GM15510 (cell line): ENCODE measurements around the gene CDRT15.

ENCODE experiments used
- POLR2A ChIP-seq: IDR thresholded peaks from 3 replicates; pipeline ENCODE4 v1.6.1; 2011; ENCODE audit warnings: borderline replicate concordance; ENCODE audit not compliant: insufficient read length; ENCODE audit errors: extremely low read depth

Gene CDRT15

DNA sequence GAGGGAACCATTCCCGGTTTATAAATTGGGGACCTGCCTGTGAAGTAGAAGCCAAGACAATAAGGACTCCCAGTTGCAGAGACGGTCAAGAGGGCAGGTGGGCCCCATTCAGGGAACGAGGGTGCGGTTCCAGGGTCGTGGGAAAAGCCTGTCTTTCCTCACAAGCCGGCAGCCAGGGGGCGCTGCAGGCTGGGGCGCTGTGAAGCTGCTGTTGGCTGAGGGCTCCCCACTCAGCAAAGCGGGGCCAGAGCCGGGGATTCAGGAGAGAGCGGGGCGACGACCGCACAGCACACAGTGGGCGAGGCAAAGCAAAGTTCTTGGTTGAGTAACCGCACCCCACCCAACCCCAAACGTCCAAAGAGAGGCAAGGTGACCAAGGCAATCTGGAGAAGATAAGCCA, 24.9 kb downstream of the CDRT15 start:
- TF ChIP-seq POLR2A: no peak

DNA sequence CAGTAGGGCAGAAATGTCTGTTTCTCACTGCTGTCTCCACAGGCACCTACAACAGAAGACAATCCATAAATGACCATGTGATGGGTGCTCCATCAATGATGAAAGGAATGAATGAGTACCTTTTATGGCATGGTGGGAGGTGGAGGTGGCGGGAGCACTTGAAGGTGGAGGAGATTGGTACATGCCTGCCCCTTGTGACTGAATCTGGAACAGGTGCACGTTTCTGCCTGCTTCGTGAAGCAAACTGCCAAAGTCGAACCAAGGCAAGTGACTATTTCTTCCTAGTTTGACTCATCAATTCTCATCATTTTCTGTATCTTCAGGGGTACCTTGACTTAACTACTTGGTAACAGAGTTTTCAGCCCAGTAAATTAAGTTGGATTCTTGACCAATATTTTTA, 25.4 kb downstream of the CDRT15 start:
- TF ChIP-seq POLR2A: no peak

DNA sequence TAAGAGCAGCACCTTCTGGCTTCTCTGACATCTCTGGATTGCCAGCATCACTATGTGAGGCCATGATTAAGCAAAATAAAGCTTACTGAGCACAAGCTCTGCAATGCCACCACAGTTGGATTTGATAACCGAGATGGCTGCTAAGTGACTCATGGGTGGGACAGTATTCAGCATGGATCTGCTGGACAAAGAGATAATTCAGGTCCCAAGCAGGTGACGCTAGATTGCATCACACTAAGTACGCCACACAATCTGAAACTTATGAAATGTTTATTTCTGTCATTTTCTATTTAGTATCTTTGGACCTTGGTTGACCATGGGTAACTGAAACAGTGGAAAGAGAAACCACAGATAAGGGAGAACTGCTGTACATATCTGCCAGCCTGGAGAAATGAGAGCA, 27.4 kb downstream of the CDRT15 start:
- no peak for TF ChIP-seq POLR2A

DNA sequence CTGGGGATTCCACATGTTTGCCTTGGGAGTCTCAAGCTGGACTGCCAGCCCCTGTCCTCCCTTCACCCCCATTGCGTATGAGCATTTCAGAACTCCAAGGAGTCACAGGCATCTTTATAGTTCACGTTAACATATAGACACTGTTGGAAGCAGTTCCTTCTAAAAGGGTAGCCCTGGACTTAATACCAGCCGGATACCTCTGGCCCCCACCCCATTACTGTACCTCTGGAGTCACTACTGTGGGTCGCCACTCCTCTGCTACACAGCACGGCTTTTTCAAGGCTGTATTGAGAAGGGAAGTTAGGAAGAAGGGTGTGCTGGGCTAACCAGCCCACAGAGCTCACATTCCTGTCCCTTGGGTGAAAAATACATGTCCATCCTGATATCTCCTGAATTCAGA, 28.9 kb downstream of the CDRT15 start:
- TF ChIP-seq POLR2A: no peak

DNA sequence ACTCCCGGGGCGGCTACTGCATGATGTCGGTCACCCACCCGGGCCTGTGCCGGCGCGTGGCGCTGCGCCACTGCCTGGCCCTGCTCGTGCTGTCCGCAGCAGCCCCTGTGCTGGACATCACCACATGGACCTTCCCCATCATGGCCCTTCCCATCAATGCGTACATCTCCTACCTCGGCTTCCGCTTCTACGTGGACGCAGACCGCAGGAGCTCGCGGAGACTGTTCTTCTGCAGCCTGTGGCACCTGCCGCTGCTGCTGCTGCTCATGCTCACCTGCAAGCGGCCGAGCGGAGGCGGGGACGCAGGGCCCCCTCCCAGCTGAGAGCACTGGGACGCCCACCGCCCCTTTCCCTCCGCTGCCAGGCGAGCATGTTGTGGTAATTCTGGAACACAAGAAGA, 29.8 kb downstream of the CDRT15 start:
- no peak for TF ChIP-seq POLR2A

DNA sequence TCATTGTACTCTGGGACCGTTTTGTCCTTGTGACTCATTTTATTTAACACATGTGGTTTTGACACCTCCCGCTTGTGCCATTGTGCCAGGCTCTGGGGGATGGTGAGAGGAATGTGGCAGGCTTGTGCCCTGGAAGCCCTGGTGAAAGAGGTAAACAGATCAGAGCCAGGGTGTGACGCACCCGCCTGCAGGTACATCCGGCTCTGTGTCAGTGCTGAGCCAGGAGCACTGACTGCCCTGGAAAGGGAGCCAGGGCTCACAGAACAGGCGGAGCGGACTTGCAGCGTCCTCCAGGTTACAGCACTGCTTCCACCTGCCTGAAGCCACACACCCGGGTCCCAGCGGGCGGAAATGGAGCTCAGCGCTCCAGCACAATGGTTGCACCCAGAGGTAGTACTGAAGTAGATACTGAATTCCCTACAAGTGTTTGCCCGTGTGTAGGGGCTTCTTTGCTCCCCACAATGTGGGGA, 30.6 kb downstream of the CDRT15 start:
- TF ChIP-seq POLR2A: no peak

DNA sequence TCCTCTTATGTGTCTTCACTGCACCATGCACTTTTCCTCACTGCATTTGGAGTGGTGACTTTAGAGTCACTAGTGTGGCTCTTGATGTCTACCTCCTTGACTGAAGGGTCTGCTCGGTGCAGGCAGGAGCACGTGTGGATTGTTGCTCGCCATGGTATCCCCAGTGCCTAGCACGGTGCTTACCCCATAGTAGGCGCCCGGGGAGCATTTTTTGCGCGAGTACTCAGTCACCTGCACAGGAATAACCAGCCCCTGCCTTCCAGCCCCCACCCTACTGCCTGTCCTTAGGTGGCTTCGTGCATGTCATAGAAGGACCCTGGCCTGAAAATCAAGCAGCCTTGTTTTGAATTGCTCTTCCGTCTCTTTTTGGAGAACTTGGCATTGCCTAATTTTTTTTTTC, 31.3 kb downstream of the CDRT15 start:
- TF ChIP-seq POLR2A: no peak

DNA sequence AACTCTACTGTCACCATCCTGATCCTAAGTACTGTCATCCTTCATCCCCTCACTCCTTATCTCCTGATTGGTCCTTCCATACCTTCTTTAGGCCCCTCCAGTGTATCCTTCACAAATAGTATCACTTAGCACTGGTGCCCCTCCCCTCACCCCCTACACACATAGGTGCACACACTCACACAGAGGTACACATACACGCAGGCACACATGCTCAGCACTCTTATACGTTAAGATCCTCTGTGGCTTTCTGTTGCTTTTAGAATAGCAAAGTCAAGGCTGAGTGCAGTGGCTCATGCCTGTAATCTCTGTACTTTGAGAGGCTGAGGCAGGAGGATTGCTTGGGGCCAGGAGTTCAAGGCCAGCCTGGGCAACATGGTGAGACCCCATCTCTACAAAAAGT, 32.1 kb downstream of the CDRT15 start:
- TF ChIP-seq POLR2A: no peak

DNA sequence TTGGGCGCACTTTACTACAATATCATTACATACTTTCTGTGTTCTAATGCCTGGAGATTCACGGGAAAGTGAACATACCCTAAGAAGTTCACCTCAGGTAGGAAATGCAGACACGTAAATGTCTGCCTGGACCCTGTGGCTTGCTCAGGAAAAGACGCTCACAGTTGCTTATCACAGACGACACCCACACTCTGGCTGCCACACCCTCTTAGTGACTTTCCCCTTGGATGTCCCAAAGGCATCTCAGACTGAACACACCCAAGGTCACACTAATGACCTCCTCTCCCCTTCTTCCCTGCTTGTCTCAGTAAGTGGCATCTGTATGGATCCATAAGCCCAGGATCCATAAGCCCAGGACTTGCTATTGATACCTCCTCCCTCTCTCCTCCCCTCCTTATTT, 32.6 kb downstream of the CDRT15 start:
- no peak for TF ChIP-seq POLR2A

DNA sequence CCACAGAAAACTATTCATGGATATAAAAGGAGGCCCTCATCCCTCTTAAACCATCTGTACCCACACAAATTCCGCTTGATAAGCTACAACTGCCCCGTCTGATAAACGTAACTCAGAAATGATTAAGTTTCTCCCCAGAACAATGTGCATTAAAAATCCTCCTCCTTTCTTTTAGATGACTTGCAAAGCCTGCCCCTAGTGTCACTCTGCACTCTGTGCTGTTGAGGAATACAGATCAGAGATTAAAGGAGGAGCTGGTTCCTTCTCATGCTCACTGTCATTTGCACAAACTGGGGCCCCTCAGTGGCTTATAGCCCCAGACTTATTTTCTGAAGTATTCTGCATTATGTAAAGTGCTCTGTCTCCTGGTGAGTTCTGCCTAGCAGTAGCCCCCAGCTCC, 33.3 kb downstream of the CDRT15 start:
- no peak for TF ChIP-seq POLR2A

DNA sequence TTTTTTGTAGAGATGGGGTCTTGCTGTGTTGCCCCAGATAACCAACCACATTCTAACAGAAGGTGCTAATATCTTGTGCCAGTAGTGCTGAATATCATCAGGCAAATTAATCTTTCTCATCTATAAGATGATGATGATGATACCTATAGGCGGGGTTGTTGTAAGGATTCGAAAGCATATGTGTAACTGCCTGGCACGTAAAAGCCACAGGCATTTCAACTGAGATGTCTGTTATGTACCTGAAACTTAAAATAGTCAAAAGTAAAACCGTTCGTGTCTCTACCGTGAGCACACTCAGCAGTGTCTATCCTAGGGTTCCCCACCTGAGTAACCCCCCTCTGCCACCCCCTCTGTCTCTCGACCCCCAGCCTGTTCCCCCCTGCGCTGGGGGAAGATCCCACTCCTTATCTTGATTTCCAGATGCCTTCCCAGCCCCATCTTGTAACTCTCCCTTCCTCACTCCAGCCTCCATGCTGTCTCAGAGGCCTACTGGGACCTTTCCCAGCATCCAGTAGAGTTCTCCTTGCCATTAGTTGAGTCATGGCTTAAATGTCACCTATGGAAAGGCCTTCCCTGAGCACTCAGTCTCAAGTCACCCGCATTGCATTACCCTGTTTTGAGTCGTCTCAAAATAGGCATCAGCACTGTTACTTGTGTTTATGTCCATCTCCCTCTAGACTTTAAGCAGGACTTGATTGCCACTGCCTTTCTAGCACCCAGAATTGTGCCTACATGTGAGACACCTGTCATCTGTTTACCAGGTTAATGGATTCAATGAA, 34.1 kb downstream of the CDRT15 start:
- TF ChIP-seq POLR2A: no peak

DNA sequence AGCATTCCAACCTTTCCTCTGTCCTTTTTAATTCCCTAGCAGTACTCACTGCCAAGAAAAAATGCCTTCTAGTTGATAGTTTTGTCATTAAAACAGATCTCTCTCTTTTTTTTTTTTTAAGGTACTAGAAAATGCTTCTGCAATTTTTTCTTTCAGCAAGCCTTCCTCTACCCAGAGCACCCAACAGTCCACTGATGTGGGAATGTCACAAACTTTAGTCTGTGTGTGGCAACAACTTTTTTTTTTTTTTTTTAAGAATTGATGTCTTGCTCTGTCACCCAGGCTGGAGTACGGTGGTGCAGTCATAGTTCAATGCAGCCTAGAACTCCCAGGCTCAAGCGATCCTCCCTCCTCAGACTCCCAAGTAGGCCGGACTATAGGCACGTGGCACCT, 34.7 kb downstream of the CDRT15 start:
- TF ChIP-seq POLR2A: no peak

DNA sequence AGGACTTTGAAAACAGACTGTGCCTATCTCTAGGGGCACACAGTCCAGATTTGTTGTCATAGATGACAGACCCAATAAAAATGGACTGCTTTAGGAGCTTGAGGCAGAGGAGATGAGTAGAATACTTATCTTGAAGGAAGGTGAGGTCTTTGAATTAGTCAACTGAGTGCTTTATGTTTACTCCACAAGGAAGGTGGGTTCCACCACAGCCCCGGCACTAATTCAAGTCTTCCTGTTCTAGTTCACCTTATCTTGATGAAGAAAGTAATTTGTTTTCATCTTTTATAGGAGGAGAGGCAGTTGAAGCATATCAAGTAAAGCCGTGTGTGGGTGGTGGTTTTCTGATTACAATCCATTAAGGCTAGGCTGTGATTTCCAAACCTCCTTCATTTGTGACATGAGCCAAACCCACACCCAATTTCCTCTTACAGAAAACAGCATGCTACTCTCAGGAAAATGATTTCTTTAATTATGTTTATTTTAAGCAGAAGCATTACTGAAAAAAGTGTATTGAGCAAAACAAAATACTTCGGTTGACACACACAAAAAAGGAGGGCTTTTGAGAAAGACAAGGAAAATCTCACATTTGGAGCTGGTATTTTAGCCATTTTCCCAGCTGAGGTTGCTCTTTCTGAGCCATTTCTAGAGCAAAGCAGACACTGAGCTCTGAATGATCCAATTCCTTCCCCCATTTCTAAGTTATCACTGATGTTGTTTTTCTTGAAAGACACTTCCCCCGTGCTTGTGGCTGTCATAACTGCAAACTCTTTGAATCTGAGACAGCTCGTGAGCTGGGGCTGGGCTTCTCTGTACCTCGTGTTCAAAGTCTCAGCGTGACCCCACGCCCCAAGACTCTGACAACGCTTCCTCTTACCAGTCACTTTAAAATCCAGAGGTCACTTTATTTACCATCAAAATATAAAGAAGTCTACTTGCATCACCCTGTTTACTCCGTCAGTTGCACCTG, 35.4 kb downstream of the CDRT15 start:
- TF ChIP-seq POLR2A: no peak

DNA sequence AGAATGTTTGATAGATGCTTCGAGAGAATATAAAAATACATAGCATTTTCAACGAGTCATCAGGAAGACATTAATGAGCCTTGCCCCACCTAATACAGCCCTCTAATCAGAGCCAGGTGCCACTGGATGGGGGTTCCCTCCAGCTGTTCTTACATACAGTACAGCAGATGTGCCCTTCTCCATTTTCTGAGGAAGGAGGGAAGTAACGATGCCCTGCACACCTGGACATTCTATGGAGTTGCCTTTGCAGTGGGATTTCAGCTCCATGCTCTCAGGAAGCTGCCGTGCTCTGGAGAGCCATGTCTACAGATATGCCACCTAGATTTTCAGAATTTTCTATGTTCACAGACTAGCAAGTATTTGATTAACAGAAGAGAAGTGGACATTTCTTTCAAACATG, 36.3 kb downstream of the CDRT15 start:
- TF ChIP-seq POLR2A: no peak

DNA sequence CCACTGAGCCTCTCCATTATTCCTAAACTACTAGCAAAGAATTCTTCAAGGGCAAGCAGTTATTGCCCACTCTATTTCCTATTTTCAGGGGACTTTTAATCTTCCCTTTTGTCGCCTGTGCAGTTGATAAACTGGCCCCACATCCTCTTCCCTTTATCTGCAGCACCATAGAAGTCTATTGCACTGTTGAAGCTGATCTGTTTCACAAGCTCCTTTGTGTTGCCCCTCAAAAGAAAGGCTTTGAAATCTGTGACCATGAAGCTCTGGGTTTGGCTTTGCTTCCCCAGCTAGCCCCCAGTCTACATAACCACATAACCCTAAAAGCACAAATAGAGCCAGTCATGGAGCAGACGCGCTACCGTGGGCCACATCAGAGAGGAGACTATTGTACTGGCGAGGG, 37.1 kb downstream of the CDRT15 start:
- TF ChIP-seq POLR2A: no peak
